Activated CD8-positive, alpha-beta T cell treated with anti-CD3 and anti-CD28 coated beads for 36 hours (primary cell): Measurements from ENCODE around the gene MYO18A. TPM values are rescaled to one million over a fixed set of nuclear protein-coding genes. Genes with fewer than 3 reads are reported as not detected.
"Not testable (repeated sequence)": the region's sequence is repeated elsewhere in the genome, so short reads cannot be mapped to it uniquely, and the experiment has no call there.

Source experiments
- ATAC-seq: fragments of 200-7000 bp; cut with Tn5 transposase; one replicate; pipeline ENCODE4 v1.10.0; 2021; ENCODE audit warnings: mild to moderate bottlenecking, moderate library complexity
- CTCF ChIA-PET: fragments of 350-600 bp; sonication (Branson Sonifier 250); formaldehyde crosslinking; loops from one replicate; lab custom pipeline; 2021; ENCODE audit warnings: antibody characterized with exemption; lab: Charles Lee
- POLR2A ChIA-PET: fragments of 350-600 bp; sonication (Branson Sonifier 250); formaldehyde crosslinking; loops from one replicate; lab custom pipeline; 2021; ENCODE audit warnings: antibody characterized with exemption; lab: Charles Lee
- DNase-seq: peaks from one replicate; pipeline ENCODE4 v3.0.0-alpha.2; 2020
- H3K27ac Mint-ChIP-seq: one replicate; pipeline ENCODE4 v1.8.0; 2021; ENCODE audit warnings: mild to moderate bottlenecking, mixed read lengths
- H3K27me3 Mint-ChIP-seq: one replicate; pipeline ENCODE4 v1.8.0; 2021; ENCODE audit warnings: mixed read lengths
- H3K36me3 Mint-ChIP-seq: one replicate; pipeline ENCODE4 v1.8.0; 2021; ENCODE audit warnings: low read depth, mixed read lengths
- H3K4me1 Mint-ChIP-seq: one replicate; pipeline ENCODE4 v1.8.0; 2021; ENCODE audit warnings: low read depth, mixed read lengths
- H3K4me3 Mint-ChIP-seq: one replicate; pipeline ENCODE4 v1.8.0; 2021; ENCODE audit warnings: mild to moderate bottlenecking, moderate library complexity, mixed read lengths
- H3K9me3 Mint-ChIP-seq: one replicate; pipeline ENCODE4 v1.8.0; 2021; ENCODE audit warnings: mixed read lengths
- intact Hi-C: fragments of 100-400 bp; cut with micrococcal nuclease; formaldehyde crosslinking; loops from one replicate; pipeline ENCODE4 v1.10.0; 2022
- total RNA-seq, 2 experiments: library from RNA; stranded (reverse); gene quantifications; one replicate each; pipeline ENCODE4 v1.2.3, GENCODE V29; 2021
- TF ChIP-seq, protein P1 (sequence below): fragments of 200-600 bp; IDR thresholded peaks from one replicate; pipeline ENCODE4 v1.8.0; 2022; ENCODE audit warnings: antibody characterized with exemption, mild to moderate bottlenecking

Gene MYO18A, protein sequence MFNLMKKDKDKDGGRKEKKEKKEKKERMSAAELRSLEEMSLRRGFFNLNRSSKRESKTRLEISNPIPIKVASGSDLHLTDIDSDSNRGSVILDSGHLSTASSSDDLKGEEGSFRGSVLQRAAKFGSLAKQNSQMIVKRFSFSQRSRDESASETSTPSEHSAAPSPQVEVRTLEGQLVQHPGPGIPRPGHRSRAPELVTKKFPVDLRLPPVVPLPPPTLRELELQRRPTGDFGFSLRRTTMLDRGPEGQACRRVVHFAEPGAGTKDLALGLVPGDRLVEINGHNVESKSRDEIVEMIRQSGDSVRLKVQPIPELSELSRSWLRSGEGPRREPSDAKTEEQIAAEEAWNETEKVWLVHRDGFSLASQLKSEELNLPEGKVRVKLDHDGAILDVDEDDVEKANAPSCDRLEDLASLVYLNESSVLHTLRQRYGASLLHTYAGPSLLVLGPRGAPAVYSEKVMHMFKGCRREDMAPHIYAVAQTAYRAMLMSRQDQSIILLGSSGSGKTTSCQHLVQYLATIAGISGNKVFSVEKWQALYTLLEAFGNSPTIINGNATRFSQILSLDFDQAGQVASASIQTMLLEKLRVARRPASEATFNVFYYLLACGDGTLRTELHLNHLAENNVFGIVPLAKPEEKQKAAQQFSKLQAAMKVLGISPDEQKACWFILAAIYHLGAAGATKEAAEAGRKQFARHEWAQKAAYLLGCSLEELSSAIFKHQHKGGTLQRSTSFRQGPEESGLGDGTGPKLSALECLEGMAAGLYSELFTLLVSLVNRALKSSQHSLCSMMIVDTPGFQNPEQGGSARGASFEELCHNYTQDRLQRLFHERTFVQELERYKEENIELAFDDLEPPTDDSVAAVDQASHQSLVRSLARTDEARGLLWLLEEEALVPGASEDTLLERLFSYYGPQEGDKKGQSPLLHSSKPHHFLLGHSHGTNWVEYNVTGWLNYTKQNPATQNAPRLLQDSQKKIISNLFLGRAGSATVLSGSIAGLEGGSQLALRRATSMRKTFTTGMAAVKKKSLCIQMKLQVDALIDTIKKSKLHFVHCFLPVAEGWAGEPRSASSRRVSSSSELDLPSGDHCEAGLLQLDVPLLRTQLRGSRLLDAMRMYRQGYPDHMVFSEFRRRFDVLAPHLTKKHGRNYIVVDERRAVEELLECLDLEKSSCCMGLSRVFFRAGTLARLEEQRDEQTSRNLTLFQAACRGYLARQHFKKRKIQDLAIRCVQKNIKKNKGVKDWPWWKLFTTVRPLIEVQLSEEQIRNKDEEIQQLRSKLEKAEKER (N-terminal part only)
- total RNA-seq = 10 to 100 TPM; 27.5 to 29.4 TPM

DNA sequence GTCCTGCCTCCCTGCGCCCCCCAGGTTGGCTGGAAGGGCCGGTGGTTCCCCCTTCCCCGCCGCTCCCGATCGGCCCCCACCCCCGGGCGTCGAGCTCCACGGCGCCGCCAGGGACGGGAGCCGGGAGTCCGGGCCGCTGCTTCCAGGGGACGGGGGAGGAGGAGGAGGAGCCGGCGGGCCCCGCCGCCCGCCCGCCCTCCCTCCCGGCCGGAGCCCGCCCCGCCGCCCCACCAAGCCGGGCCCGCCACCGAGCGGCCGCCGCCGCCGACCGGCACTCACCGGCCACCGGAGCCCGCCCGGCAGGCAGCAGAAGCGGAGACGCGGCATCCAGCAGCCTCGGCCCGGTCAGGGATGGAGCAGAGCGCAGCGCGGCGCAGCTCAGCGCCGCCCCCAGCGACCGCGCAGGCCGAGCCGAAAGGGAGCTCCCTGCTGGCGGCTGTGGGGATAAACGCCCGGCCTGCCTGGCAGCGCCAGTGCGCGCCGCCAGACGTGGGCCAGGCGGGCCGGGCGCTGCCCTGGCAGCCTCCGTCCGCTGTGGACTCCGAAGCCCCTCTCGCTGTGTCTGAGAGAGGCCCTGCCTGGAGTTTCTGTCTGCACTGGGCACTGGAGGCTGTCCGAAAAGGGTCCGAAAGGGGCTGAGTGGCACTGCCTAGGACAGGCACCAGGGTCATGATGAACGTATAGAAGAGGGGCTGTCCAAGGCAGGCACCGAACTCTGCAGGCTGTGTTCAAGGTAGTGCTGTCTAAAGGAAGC, at the start of gene MYO18A:
Gene MYO18A (minus strand): TSS at position 365 of the 754 bp plus-strand sequence. CDS start 13,458 bp downstream, outside the sequence.
- Mint-ChIP-seq H3K4me1 (peaks cover 31% of the 10 kb centered on the region), H3K36me3 (no peaks in the 10 kb centered on the region), H3K9me3 (no peaks in the 10 kb centered on the region), H3K27ac (no peak within 1 kb of the TSS), H3K4me3 (peak within 1 kb of the TSS; percentile 58), H3K27me3 (no peaks in the 10 kb centered on the region)
- POLR2A ChIA-PET = interaction anchor here (1.0 to 7.9 kb wide), 5 partner anchors 24 to 47 kb away, joined by 3 to 65 read pairs (median 4); no protein-coding TSS in a partner anchor
- CTCF ChIA-PET = interaction anchor here (0.6 to 10.1 kb wide), 36 partner anchors 10 to 299 kb away, joined by 3 to 355 read pairs (median 5); no protein-coding TSS in a partner anchor
- ATAC-seq (peak; percentile 95), DNase-seq (peak; percentile 83)
- TF ChIP-seq, protein P1, sequence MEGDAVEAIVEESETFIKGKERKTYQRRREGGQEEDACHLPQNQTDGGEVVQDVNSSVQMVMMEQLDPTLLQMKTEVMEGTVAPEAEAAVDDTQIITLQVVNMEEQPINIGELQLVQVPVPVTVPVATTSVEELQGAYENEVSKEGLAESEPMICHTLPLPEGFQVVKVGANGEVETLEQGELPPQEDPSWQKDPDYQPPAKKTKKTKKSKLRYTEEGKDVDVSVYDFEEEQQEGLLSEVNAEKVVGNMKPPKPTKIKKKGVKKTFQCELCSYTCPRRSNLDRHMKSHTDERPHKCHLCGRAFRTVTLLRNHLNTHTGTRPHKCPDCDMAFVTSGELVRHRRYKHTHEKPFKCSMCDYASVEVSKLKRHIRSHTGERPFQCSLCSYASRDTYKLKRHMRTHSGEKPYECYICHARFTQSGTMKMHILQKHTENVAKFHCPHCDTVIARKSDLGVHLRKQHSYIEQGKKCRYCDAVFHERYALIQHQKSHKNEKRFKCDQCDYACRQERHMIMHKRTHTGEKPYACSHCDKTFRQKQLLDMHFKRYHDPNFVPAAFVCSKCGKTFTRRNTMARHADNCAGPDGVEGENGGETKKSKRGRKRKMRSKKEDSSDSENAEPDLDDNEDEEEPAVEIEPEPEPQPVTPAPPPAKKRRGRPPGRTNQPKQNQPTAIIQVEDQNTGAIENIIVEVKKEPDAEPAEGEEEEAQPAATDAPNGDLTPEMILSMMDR = peak; percentile 86
- intact Hi-C loops = loop anchor here (5.0 kb wide), 1 partner anchor 33 kb away; no protein-coding TSS in a partner anchor

DNA sequence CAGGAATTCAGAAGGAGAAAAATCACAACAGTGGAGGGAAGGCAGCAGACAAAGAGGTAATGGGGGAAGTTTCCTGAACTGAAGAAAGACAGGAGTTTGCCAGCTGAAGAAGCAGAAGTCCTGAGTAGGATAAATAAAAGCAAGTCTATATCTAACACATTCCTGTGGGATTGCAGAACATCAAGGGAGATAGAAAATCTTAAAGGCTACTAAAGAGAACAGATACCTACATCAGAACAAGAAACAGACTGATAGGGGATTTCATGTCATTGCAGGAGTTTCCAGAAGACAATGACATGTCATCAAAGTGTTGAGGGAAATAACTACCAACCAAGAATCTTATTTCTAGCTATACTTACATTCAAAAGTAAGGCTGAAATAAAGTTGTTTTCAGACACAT, 45.2 kb upstream of the MYO18A start:
- ChIA-PET POLR2A (interaction anchor here (0.7 kb wide), 1 partner anchor 299 kb away, joined by 3 read pairs; no protein-coding TSS in a partner anchor), CTCF (interaction anchor here (1.4 to 2.1 kb wide), 3 partner anchors 45 to 101 kb away, joined by 5 to 9 read pairs (median 8); partner anchors contain the start of gene MYO18A)
- DNase-seq (no peak), ATAC-seq (no peak)
- Mint-ChIP-seq H3K9me3 (no peaks in the 10 kb centered on the region), H3K36me3 (no peaks in the 10 kb centered on the region), H3K4me3 (no peak overlapping the region), H3K27me3 (no peaks in the 10 kb centered on the region), H3K27ac (no peak overlapping the region), H3K4me1 (peaks cover 4% of the 10 kb centered on the region)
- TF ChIP-seq, protein P1 = no peak
- intact Hi-C loops = no loop called here

DNA sequence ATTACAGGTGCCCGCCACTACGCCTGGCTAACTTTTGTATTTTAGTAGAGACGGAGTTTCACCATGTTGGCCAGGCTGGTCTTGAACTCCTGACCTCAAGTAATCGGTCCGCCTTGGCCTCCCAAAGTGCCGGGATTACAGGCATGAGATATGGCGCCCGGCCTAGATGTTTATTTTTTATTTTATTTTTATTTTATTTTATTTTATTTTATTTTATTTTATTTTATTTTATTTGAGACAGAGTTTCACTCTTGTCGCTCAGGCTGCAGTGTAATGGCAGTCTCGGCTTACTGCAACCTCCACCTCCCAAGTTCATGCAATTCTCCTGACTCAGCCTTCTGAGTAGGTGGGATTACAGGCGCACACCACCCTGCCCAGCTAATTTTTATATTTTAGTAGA, 41.1 kb upstream of the MYO18A start:
- ATAC-seq, H3K4me1 Mint-ChIP-seq, H3K4me3 Mint-ChIP-seq, DNase-seq, intact Hi-C loops, H3K27ac Mint-ChIP-seq, H3K9me3 Mint-ChIP-seq, H3K27me3 Mint-ChIP-seq, H3K36me3 Mint-ChIP-seq: not testable (repeated sequence)
- CTCF ChIA-PET = interaction anchor here (4.2 to 8.6 kb wide), 3 partner anchors 13 to 105 kb away, joined by 27 to 279 read pairs (median 57); no protein-coding TSS in a partner anchor
- POLR2A ChIA-PET = interaction anchor here (1.0 kb wide), 1 partner anchor 169 kb away, joined by 3 read pairs; the partner anchor contains the start of gene TAOK1

DNA sequence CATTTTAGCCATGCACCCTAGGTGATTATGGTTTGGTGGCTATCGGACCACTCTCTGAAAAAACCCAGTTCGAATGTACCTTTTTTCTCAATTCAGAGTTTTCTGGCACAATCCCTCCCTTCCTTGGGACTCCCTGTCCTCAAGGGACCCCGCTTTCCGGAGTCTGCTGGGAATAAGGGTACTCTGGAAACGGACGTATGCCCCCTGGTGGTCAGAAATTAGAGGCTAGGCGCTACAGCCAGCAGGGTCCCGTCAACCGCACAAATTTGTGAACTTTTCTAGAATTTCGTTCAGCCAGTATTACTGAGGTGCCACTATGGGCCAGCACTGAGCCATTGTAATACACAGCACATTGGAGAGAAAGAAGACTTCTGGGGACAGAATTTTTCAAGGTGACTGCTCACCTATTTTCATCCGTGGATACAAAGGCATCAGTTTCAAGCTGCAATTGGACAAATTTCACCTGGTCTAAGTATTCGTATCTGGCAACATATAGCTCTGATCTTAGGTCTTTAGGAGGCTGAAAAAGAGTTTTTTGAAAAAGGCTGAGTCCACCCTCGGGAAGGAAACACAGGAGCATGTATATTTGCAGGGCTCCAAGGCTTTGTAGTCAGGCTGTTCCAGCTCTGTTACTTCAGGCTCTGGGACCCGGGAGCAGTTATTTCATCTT, 39.3 kb upstream of the MYO18A start:
- H3K36me3 Mint-ChIP-seq = no peaks in the 10 kb centered on the region
- TF ChIP-seq, protein P1 = peak; percentile 98
- no peak overlapping the region for H3K4me3 Mint-ChIP-seq
- H3K27me3 Mint-ChIP-seq = no peaks in the 10 kb centered on the region
- CTCF ChIA-PET = interaction anchor here (0.6 to 8.6 kb wide), 58 partner anchors 8 to 406 kb away, joined by 3 to 279 read pairs (median 5); partner anchors contain the start of gene MYO18A
- no peak overlapping the region for H3K27ac Mint-ChIP-seq
- no peaks in the 10 kb centered on the region for H3K9me3 Mint-ChIP-seq
- ATAC-seq = peak; percentile 97
- POLR2A ChIA-PET = interaction anchor here (1.0 to 1.4 kb wide), 4 partner anchors 10 to 71 kb away, joined by 3 to 5 read pairs (median 4); no protein-coding TSS in a partner anchor
- DNase-seq = peak; percentile 86
- intact Hi-C loops = loop anchor here (2.0 kb wide), 1 partner anchor 71 kb away; no protein-coding TSS in a partner anchor
- peaks cover 4% of the 10 kb centered on the region for H3K4me1 Mint-ChIP-seq
